ENCODE data around the gene NANOGP8.

GRCh38 chr15:35043373-35044095 is 41.6 kb downstream of the NANOGP8 start:
- TF ChIP-seq CTCF (IDR thresholded peaks at IDR 0.05; ENCODE audit: insufficient read depth, low read length) (no peak), POLR2AphosphoS5 (IDR thresholded peaks at IDR 0.05; ENCODE audit: low read depth) (no peak)
- TF ChIP-seq, protein P1, sequence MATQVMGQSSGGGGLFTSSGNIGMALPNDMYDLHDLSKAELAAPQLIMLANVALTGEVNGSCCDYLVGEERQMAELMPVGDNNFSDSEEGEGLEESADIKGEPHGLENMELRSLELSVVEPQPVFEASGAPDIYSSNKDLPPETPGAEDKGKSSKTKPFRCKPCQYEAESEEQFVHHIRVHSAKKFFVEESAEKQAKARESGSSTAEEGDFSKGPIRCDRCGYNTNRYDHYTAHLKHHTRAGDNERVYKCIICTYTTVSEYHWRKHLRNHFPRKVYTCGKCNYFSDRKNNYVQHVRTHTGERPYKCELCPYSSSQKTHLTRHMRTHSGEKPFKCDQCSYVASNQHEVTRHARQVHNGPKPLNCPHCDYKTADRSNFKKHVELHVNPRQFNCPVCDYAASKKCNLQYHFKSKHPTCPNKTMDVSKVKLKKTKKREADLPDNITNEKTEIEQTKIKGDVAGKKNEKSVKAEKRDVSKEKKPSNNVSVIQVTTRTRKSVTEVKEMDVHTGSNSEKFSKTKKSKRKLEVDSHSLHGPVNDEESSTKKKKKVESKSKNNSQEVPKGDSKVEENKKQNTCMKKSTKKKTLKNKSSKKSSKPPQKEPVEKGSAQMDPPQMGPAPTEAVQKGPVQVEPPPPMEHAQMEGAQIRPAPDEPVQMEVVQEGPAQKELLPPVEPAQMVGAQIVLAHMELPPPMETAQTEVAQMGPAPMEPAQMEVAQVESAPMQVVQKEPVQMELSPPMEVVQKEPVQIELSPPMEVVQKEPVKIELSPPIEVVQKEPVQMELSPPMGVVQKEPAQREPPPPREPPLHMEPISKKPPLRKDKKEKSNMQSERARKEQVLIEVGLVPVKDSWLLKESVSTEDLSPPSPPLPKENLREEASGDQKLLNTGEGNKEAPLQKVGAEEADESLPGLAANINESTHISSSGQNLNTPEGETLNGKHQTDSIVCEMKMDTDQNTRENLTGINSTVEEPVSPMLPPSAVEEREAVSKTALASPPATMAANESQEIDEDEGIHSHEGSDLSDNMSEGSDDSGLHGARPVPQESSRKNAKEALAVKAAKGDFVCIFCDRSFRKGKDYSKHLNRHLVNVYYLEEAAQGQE (IDR thresholded peaks at IDR 0.05; ENCODE audit: insufficient replicate concordance, low read depth) = no peak

All from HL-60 (cell line).